ENCODE results near the gene CPZ. TPM values are rescaled to one million over a fixed set of nuclear protein-coding genes. Genes with fewer than 3 reads are reported as not detected.

The CPZ gene
- total RNA-seq, 1 donor from 2014 or later = 0.86 TPM

DNA sequence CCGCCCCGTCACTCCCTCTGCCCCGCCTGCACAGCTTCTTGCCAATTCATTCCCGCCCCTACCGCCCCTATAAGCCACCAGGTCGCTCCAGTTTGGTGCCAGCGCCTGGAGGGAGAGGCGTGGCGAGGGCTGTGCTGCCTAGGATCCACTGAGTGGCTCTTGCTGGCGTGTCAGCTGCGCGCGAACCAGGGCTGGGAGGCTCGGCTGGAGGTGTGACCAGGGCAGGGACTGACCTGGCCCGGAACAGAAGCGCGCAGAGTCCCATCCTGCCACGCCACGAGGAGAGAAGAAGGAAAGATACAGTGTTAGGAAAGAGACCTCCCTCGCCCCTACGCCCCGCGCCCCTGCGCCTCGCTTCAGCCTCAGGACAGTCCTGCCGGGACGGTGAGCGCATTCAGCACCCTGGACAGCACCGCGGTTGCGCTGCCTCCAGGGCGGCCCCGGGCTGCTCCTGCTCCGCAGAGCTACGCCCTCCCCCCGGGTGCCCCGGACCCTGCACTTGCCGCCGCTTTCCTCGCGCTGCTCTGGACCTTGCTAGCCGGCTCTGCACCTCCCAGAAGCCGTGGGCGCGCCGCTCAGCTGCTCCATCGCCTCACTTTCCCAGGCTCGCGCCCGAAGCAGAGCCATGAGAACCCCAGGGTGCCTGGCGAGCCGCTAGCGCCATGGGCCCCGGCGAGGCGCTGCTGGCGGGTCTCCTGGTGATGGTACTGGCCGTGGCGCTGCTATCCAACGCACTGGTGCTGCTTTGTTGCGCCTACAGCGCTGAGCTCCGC, 12.1 kb upstream of the CPZ start, which contains the start of gene GPR78:
TSS of gene GPR78 (plus strand) at position 72 of the 773 bp plus-strand sequence. CDS start at position 663, 591 bp downstream.
- no peak for DNase-seq (ENCODE audit: low read depth)
- TF ChIP-seq CTCF (conservative IDR thresholded peaks at IDR 0.05; ENCODE audit: low read depth, low read length) = no peak
- no peak within 1 kb of the TSS for H3K4me3 ChIP-seq (ENCODE audit: low read depth, low read length)

DNA sequence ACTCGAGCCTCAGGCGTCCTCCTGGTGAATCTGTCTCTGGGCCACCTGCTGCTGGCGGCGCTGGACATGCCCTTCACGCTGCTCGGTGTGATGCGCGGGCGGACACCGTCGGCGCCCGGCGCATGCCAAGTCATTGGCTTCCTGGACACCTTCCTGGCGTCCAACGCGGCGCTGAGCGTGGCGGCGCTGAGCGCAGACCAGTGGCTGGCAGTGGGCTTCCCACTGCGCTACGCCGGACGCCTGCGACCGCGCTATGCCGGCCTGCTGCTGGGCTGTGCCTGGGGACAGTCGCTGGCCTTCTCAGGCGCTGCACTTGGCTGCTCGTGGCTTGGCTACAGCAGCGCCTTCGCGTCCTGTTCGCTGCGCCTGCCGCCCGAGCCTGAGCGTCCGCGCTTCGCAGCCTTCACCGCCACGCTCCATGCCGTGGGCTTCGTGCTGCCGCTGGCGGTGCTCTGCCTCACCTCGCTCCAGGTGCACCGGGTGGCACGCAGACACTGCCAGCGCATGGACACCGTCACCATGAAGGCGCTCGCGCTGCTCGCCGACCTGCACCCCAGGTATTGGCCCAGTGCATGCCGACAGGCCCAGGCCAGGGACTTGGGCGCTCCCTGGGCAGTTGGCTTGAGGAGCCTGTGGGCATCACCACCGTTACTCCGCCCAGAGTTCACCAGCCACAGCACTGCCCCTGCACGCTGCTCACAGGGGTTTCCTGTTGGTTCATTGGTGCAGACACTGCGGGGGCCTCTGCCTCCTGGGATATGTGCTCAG, 11.3 kb upstream of the CPZ start:
- no peak overlapping the region for H3K4me3 ChIP-seq (ENCODE audit: low read depth, low read length)
- no peak for TF ChIP-seq CTCF (conservative IDR thresholded peaks at IDR 0.05; ENCODE audit: low read depth, low read length)
- DNase-seq (ENCODE audit: low read depth) = no peak

- no peak for TF ChIP-seq CTCF (conservative IDR thresholded peaks at IDR 0.05; ENCODE audit: low read depth, low read length)
- no peak for DNase-seq (ENCODE audit: low read depth)
- no peak overlapping the region for H3K4me3 ChIP-seq (ENCODE audit: low read depth, low read length)
Measured at GRCh38 chr4:8582016-8582415, 10.5 kb upstream of the CPZ start.

DNA sequence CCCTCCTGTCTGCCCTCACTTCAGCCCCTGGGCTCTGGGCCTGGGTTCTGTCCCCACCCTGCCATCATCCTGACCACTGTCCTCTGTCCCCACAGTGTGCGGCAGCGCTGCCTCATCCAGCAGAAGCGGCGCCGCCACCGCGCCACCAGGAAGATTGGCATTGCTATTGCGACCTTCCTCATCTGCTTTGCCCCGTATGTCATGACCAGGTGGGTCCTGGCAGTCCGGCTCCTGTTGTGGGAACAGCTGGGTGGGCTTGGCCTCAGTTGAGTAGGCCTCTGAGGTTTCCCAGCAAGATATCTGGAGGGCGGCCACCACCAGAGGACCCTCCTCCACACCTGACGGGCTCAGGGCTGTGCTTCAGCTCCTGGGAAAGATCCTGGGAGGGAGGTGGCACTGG, 10.1 kb upstream of the CPZ start:
- no peak for TF ChIP-seq CTCF (conservative IDR thresholded peaks at IDR 0.05; ENCODE audit: low read depth, low read length)
- no peak for DNase-seq (ENCODE audit: low read depth)
- H3K4me3 ChIP-seq (ENCODE audit: low read depth, low read length) = no peak overlapping the region

GRCh38 chr4:8582941-8583654, 9.5 kb upstream of the CPZ start:
- no peak for DNase-seq (ENCODE audit: low read depth)
- H3K4me3 ChIP-seq (ENCODE audit: low read depth, low read length) = no peak overlapping the region
- no peak for TF ChIP-seq CTCF (conservative IDR thresholded peaks at IDR 0.05; ENCODE audit: low read depth, low read length)

DNA sequence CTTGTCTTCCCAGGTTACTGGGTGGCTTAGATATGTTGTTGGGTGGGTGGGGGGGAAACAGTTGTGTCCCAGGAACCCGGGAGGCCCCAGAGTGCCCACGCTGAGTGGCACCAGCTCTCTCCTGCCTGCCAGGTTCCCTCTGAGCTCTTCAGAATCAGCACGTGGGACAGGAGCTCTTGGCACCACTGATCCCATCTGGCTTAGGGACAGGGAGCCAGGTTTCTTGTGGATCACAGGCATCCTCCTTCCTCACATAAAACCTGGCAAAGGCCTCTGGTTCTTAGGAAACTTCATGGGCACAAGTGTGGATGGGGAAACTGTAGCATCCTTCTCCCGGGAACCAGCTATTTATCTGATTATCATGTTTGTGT, 8.9 kb upstream of the CPZ start:
- H3K4me3 ChIP-seq (ENCODE audit: low read depth, low read length) = no peak overlapping the region
- DNase-seq (ENCODE audit: low read depth) = no peak
- no peak for TF ChIP-seq CTCF (conservative IDR thresholded peaks at IDR 0.05; ENCODE audit: low read depth, low read length)
